Brain microvascular endothelial cell (primary cell): ENCODE measurements around the gene MS4A6E.
"Not testable (repeated sequence)": the region's sequence is repeated elsewhere in the genome, so short reads cannot be mapped to it uniquely, and the experiment has no call there.

Experiments used
- DNase-seq: peaks from one replicate; pipeline ENCODE4 v3.0.0-alpha.2; 2020
- H3K27ac ChIP-seq: fragments of 250-450 bp; sonication (Bioruptor Pico); 2 replicates; pipeline ENCODE4 v1.5.1; 2020; ENCODE audit warnings: mild to moderate bottlenecking, moderate library complexity
- H3K27me3 ChIP-seq: fragments of 250-450 bp; sonication (Bioruptor Pico); replicated peaks from 2 replicates; pipeline ENCODE4 v1.5.1; 2020; ENCODE audit warnings: mild to moderate bottlenecking
- H3K36me3 ChIP-seq: fragments of 250-450 bp; sonication (Bioruptor Pico); replicated peaks from 2 replicates; pipeline ENCODE4 v1.5.1; 2020; ENCODE audit warnings: mild to moderate bottlenecking
- H3K4me3 ChIP-seq: 2 replicates; pipeline ENCODE4 v1.5.1; 2011; ENCODE audit warnings: low read depth, mild to moderate bottlenecking, control low read depth, low read length, moderate library complexity
- CTCF ChIP-seq: IDR thresholded peaks from 2 replicates; pipeline ENCODE4 v1.5.1; 2011; ENCODE audit warnings: low read depth, mild to moderate bottlenecking, moderate library complexity, low read length, control low read depth, inconsistent platforms; ENCODE audit errors: missing control alignments
- in situ Hi-C: cut with HindIII; loops from 2 replicates; pipeline ENCODE4 v1.10.0; 2017; ENCODE audit warnings: low sequenced_read_pairs, low pct_ligation_motif_present

MS4A6E gene

DNA sequence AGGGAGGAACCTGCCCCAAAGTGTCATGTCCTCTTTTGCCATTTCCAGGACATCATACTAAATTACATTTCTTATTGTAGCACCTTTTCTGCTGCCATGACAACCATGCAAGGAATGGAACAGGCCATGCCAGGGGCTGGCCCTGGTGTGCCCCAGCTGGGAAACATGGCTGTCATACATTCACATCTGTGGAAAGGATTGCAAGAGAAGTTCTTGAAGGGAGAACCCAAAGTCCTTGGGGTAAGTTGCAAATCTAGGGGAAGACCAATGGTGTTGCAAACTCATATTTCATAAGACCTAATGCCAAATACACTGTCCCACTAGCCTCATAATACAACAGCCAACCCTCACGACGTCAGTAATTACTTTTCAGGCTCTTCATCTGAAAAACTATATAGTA is 34.9 kb upstream of the MS4A6E start:
- no peak overlapping the region for H3K27ac ChIP-seq
- H3K27me3 ChIP-seq, result no peaks in the 10 kb centered on the region
- TF ChIP-seq CTCF, result no peak
- H3K4me3 ChIP-seq, result no peak overlapping the region
- in situ Hi-C loops, result no loop called here
- DNase-seq, result no peak
- H3K36me3 ChIP-seq, result no peaks in the 10 kb centered on the region

- DNase-seq, result no peak
- in situ Hi-C loops, result no loop called here
- no peaks in the 10 kb centered on the region for H3K36me3 ChIP-seq
- H3K27ac ChIP-seq, result no peak overlapping the region
- H3K4me3 ChIP-seq, result no peak overlapping the region
- no peaks in the 10 kb centered on the region for H3K27me3 ChIP-seq
- no peak for TF ChIP-seq CTCF
Observed at GRCh38 chr11:60301178-60301577, 25.9 kb upstream of the MS4A6E start.

- H3K27ac ChIP-seq, DNase-seq, H3K27me3 ChIP-seq, H3K36me3 ChIP-seq, H3K4me3 ChIP-seq, in situ Hi-C loops: not testable (repeated sequence)
Observed at GRCh38 chr11:60301884-60302283, 25.2 kb upstream of the MS4A6E start.

DNA sequence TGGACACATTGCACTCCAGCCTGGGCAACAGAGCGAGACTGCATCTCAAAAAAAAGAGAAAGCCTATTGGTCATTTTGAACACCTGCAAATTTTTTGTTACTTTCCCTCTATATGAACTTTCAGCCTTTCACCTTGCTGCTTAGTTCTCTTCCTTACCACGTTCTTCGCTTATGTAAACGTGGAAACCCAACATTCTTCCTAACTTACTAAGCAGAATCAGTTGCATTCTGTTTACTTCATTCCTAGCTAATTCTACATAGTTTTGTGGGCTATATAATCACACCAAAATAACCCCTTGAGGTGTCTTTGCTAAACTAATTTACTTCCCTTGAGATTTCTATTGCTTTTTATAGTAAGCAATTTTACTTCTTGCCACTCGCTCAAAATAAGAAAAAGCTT is 23.4 kb upstream of the MS4A6E start:
- no peak for TF ChIP-seq CTCF
- in situ Hi-C loops, result no loop called here
- DNase-seq, result no peak
- H3K27me3 ChIP-seq, result no peaks in the 10 kb centered on the region
- no peaks in the 10 kb centered on the region for H3K36me3 ChIP-seq
- H3K27ac ChIP-seq, result no peak overlapping the region
- H3K4me3 ChIP-seq, result no peak overlapping the region

DNA sequence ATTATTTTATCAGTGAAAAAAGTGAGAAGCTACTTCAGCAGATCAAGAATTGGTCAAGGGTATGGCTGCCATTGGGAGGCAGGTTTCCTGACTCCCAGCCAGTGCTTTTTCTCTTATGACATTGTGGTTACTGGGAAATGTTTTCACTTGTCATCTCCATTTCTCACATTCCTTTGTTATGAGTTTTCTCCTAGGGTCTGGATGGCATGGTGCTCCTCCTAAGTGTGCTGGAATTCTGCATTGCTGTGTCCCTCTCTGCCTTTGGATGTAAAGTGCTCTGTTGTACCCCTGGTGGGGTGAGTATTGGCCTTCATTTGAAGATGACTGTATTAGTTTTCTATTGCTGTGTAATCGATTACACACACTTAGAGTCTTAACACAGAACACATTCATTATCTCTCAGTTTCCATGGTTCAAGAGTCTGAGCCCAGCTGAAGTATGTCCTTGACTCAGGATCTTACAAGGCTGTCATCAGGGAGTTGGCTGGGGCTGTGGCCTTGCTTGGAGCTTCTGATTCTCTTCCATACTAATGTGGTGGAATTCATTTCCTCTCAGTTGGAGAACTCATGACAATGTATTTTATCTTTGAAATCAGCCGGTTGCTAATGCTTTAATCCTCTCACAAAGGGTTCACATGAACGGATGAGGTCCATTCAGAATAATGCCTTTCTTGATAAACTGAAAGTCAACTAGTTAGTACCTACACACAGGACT is 21.0 kb upstream of the MS4A6E start:
- no peaks in the 10 kb centered on the region for H3K27me3 ChIP-seq
- DNase-seq, result peak; percentile 41
- no peak overlapping the region for H3K4me3 ChIP-seq
- in situ Hi-C loops, result no loop called here
- peak overlapping the region; percentile 29 for H3K27ac ChIP-seq
- no peak for TF ChIP-seq CTCF
- no peaks in the 10 kb centered on the region for H3K36me3 ChIP-seq

DNA sequence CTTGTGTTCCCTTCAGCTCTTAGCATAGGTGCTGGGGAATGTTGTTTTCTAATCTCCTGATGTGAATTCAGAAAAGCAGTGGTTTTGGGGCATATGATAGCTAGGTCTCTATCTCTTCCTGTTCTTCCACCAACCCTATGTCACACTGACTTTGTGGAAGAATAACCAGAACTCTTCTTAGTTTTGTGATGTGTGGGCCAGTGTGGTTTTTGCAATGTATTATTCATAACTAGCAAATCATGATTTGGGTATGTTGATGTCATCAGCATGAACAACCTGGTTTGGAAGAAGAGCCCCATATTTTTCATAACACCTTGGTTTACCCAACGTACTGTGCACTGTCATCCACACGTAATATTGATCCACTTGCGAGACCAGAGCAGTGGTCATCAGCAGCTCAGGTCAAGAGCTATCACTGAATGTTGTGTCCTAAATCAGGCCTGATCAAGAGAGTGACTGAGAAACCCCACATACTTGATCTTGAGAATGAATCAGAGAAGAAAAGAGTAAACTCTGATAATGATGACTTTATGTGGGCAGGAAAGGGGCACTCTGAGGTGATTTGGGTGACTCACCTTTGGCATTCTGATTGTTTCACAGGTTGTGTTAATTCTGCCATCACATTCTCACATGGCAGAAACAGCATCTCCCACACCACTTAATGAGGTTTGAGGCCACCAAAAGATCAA is 19.4 kb upstream of the MS4A6E start:
- Histone ChIP-seq H3K4me3 (no peak overlapping the region), H3K27me3 (no peaks in the 10 kb centered on the region), H3K36me3 (no peaks in the 10 kb centered on the region), H3K27ac (no peak overlapping the region)
- no peak for TF ChIP-seq CTCF
- in situ Hi-C loops, result no loop called here
- no peak for DNase-seq
